Neutrophil (primary cell): Measurements from ENCODE around the gene HDAC11.
A peak's percentile ranks its signal among the peaks of the same experiment; 100 is the strongest.
"Not testable (repeated sequence)": the region's sequence is repeated elsewhere in the genome, so short reads cannot be mapped to it uniquely, and the experiment has no call there.

Experiments used
- H3K27ac ChIP-seq: fragments of 200-600 bp; sonication (generic); 2 replicates; pipeline ENCODE4 v1.5.1; 2016; ENCODE audit warnings: mild to moderate bottlenecking, moderate library complexity
- H3K27me3 ChIP-seq: fragments of 200-600 bp; sonication (generic); 2 replicates; pipeline ENCODE4 v1.6.0; 2016; ENCODE audit warnings: mild to moderate bottlenecking
- H3K36me3 ChIP-seq: fragments of 200-600 bp; sonication (generic); 2 replicates; pipeline ENCODE4 v1.5.1; 2017
- H3K4me1 ChIP-seq, 2 experiments: fragments of 200-600 bp in 1 of 2; sonication (generic) in 1 of 2; 1 replicate in 1 of 2; 2 replicates in 1 of 2; pipeline versions ENCODE4 v1.5.1 to v1.6.1; 2013 to 2016; ENCODE audit warnings: low read depth in 1 of 2, low read length in 1 of 2, mild to moderate bottlenecking in 1 of 2, moderate library complexity in 1 of 2; ENCODE audit not compliant: control insufficient read depth in 1 of 2, insufficient read depth in 1 of 2
- H3K4me3 ChIP-seq, 2 experiments: fragments of 200-600 bp in 1 of 2; sonication (generic) in 1 of 2; 1 replicate in 1 of 2; 2 replicates in 1 of 2; pipeline ENCODE4 v1.5.1; 2013 to 2016; ENCODE audit warnings: low read depth in 1 of 2, low read length in 1 of 2, mild to moderate bottlenecking in 1 of 2, moderate library complexity in 1 of 2
- H3K9me3 ChIP-seq: fragments of 200-600 bp; sonication (generic); 2 replicates; pipeline ENCODE4 v1.5.1; 2016
- CTCF ChIP-seq: fragments of 200-600 bp; sonication (generic); IDR thresholded peaks from 2 replicates; pipeline ENCODE4 v1.5.1; 2016; ENCODE audit warnings: antibody characterized with exemption

Gene HDAC11

GRCh38 chr3:13479582-13480339 is at the start of gene HDAC11:
HDAC11 (plus strand) TSS chr3:13480306; CDS start chr3:13480348, 42 bp downstream.
- TF ChIP-seq CTCF, result peak; percentile 63
- peaks cover 17% of the 10 kb centered on the region for H3K27me3 ChIP-seq
- H3K4me3 ChIP-seq, result peak within 1 kb of the TSS; percentile 93 to 94
- peak within 1 kb of the TSS; percentile 60 for H3K27ac ChIP-seq
- no peaks in the 10 kb centered on the region for H3K36me3 ChIP-seq
- peaks cover 12 to 13% of the 10 kb centered on the region in 2 experiments for H3K4me1 ChIP-seq
- no peaks in the 10 kb centered on the region for H3K9me3 ChIP-seq

DNA sequence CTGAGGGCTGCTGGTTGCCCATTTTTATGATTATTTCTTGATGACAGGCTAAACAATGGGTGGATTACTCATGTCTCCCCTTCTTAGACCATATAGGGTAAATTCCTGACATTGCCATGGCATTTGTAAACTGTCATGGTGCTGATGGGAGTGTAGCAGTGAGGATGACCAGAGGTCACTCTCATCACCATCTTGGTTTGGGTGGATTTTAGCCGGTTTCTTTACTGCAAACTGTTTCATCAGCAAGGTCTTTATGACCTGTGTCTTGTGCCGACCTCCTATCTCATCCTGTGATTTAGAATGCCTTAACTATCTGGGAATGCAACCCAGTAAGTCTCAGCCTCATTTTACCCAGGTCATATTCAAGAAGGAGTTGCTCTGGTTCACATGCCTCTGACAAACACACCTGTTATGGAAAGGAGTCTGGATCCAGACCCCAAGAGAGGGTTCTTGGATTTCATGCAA is 49.7 kb upstream of the HDAC11 start:
- H3K9me3 ChIP-seq, H3K4me3 ChIP-seq, H3K4me1 ChIP-seq, H3K36me3 ChIP-seq, H3K27me3 ChIP-seq, H3K27ac ChIP-seq: not testable (repeated sequence)

GRCh38 chr3:13432093-13432492 is 48.0 kb upstream of the HDAC11 start:
- TF ChIP-seq CTCF, result no peak
- no peaks in the 10 kb centered on the region for H3K36me3 ChIP-seq
- no peak overlapping the region for H3K27ac ChIP-seq
- no peak overlapping the region for H3K4me3 ChIP-seq
- H3K9me3 ChIP-seq, result no peaks in the 10 kb centered on the region
- no peaks in the 10 kb centered on the region for H3K27me3 ChIP-seq
- H3K4me1 ChIP-seq, result no peaks in the 10 kb centered on the region

DNA sequence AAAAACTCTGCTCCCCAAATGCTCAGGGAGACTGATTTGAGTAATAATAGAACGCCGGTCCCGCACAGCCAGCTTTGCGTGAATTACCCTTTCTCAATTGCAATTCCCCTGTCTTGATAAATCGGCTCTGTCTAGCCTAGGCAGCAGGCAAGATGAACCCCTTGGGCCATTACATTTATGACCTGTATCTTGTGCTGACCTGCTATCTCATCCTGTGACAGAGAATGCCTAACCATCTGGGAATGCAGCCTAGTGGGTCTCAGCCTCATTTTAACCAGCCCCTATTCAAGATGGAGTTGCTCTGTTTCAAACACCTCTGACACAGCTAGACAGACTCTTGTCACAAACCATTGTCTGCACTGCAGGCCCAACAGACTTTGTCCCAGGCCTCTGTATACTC is 46.2 kb upstream of the HDAC11 start:
- no peak overlapping the region for H3K27ac ChIP-seq
- H3K9me3 ChIP-seq, result no peaks in the 10 kb centered on the region
- no peaks in the 10 kb centered on the region for H3K4me1 ChIP-seq
- H3K27me3 ChIP-seq, result no peaks in the 10 kb centered on the region
- H3K36me3 ChIP-seq, result no peaks in the 10 kb centered on the region
- no peak for TF ChIP-seq CTCF
- no peak overlapping the region for H3K4me3 ChIP-seq

GRCh38 chr3:13436213-13436612 is 43.9 kb upstream of the HDAC11 start:
- not testable (repeated sequence) for H3K36me3 ChIP-seq, H3K27ac ChIP-seq, H3K4me3 ChIP-seq, H3K4me1 ChIP-seq, H3K27me3 ChIP-seq, H3K9me3 ChIP-seq

DNA sequence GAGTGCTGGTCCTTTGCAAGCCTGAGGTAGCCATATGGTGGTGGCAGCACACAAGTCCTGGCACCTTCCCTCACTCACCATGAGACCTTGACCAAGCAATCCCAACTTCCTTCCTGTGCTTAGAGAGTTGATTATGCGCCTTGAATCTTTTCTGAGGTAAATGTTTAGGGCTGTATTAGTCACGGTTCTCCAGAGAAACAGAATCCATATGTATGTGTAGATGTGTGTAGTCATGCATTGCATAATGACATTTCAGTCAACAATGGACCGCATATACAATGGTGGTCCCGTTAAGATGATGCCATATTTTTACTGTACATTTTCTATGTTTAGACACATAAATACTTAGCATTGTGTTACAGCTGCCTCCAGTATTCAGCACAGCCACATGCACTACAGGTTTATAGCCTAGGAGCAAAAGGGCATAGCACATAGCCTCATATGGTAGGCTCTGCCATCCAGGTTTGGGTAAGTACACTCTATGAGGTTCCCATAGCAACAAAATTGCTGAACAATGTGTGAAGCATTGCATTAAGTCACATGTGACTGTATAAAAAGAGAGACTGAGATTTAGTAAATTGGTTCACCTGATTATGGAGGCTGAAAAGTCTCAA is 39.8 kb upstream of the HDAC11 start:
- H3K4me3 ChIP-seq, result no peak overlapping the region
- H3K9me3 ChIP-seq, result no peaks in the 10 kb centered on the region
- H3K4me1 ChIP-seq, result no peaks in the 10 kb centered on the region
- H3K36me3 ChIP-seq, result no peaks in the 10 kb centered on the region
- no peak overlapping the region for H3K27ac ChIP-seq
- H3K27me3 ChIP-seq, result no peaks in the 10 kb centered on the region
- TF ChIP-seq CTCF, result no peak

GRCh38 chr3:13442882-13443281 is 37.2 kb upstream of the HDAC11 start:
- not testable (repeated sequence) for H3K36me3 ChIP-seq, H3K4me1 ChIP-seq, H3K4me3 ChIP-seq, H3K9me3 ChIP-seq, H3K27me3 ChIP-seq, H3K27ac ChIP-seq
